Tibial nerve (tissue), 4 donors: ENCODE data around the gene ETV3. TPM values are rescaled to one million over a fixed set of nuclear protein-coding genes. Genes with fewer than 3 reads are reported as not detected.

Source experiments
- DNase-seq, 2 donors: peaks; one replicate each; pipeline ENCODE4 v3.0.0-alpha.2; 2019; ENCODE audit warnings: low spot score in 2 of 2
- H3K27ac ChIP-seq, 4 donors: fragments of 200-600 bp; sonication (generic) in 3 of 4; one replicate each; pipeline ENCODE4 v1.5.1; 2017 to 2019; ENCODE audit warnings: mild to moderate bottlenecking in 1 of 4
- H3K27me3 ChIP-seq, 2 donors: fragments of 200-600 bp; sonication (generic) in 1 of 2; one replicate each; pipeline versions ENCODE4 v1.5.1 to v1.6.0; 2017 to 2019
- H3K36me3 ChIP-seq, 3 donors: fragments of 200-600 bp; sonication (generic); one replicate each; pipeline ENCODE4 v1.5.1; 2018 to 2019
- H3K4me1 ChIP-seq, 4 donors: fragments of 200-600 bp; sonication (generic) in 3 of 4; one replicate each; pipeline ENCODE4 v1.5.1; 2017 to 2019
- H3K4me3 ChIP-seq, 4 donors: fragments of 200-600 bp; sonication (generic) in 3 of 4; one replicate each; pipeline ENCODE4 v1.5.1; 2017 to 2019; ENCODE audit warnings: mild to moderate bottlenecking in 1 of 4, moderate library complexity in 1 of 4
- H3K9me3 ChIP-seq, 4 donors: fragments of 200-600 bp; sonication (generic) in 3 of 4; one replicate each; pipeline ENCODE4 v1.5.1; 2017 to 2019
- EP300 ChIP-seq, 2 donors: sonication (generic); formaldehyde crosslinking; IDR thresholded peaks; one replicate each; pipeline ENCODE4 v1.6.1; 2017; ENCODE audit warnings: antibody characterized with exemption in 2 of 2, mild to moderate bottlenecking in 1 of 2
- POLR2A ChIP-seq, 2 donors: fragments of 450-650 bp; IDR thresholded peaks; one replicate each; pipeline ENCODE4 v1.6.1; 2017; ENCODE audit warnings: antibody characterized with exemption in 2 of 2, mild to moderate bottlenecking in 2 of 2, moderate library complexity in 2 of 2
- WGBS, 2 donors: methylation state at CpG; one replicate each; pipeline ENCODE4 v1.1.5; 2018; 5-methylcytosine and 5-hydroxymethylcytosine counted together
- total RNA-seq, 4 donors: library from RNA; depleted of rRNA; stranded (reverse); fragments of >200 nt; gene quantifications; one replicate each; pipeline ENCODE4 v1.1.0, GENCODE V29; 2016
- TF ChIP-seq, protein P1 (sequence below), 5 experiments: fragments of 200-600 bp in 3 of 5; fragments of 450-650 bp in 2 of 5; sonication (generic) in 3 of 5; IDR thresholded peaks; one replicate each; pipeline ENCODE4 v1.5.1; 2016 to 2019; ENCODE audit warnings: antibody characterized with exemption in 5 of 5, mild to moderate bottlenecking in 3 of 5, moderate library complexity in 2 of 5

The ETV3 gene
- total RNA-seq, 4 donors from 2014 or later = 18.4 to 20.0 (median 19.1) TPM

DNA sequence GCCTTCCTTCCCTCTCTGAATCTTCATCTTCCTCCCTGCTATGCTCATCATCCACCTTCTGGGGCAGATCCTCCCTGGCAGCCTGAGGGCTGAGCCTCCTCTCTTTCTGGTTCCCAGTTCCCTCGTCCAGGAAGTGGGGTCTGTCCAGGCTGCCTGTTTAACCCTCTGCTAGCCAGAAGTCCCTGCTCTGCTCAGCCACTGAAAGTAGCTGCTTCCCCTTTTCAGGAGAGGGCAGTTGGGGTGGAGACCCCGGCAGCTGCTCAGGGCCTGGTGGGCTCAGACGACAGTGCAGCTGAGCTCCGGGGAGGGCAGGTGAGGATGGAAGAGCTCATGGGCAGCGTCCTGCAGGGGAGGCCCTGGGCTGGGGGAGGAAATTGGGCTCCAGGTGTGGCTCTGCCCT is 43.1 kb upstream of the ETV3 start:
- no peak for DNase-seq
- WGBS, 2 donors = 43 to 48% methylated on average over 3 to 5 of the region's 5 CpGs
- no peak overlapping the region for H3K4me3 ChIP-seq
- H3K27ac ChIP-seq = no peak overlapping the region
- no peaks in the 10 kb centered on the region for H3K9me3 ChIP-seq
- peaks cover 0 to 11% of the 10 kb centered on the region in 2 donors for H3K27me3 ChIP-seq
- H3K4me1 ChIP-seq = no peaks in the 10 kb centered on the region
- TF ChIP-seq, protein P1, sequence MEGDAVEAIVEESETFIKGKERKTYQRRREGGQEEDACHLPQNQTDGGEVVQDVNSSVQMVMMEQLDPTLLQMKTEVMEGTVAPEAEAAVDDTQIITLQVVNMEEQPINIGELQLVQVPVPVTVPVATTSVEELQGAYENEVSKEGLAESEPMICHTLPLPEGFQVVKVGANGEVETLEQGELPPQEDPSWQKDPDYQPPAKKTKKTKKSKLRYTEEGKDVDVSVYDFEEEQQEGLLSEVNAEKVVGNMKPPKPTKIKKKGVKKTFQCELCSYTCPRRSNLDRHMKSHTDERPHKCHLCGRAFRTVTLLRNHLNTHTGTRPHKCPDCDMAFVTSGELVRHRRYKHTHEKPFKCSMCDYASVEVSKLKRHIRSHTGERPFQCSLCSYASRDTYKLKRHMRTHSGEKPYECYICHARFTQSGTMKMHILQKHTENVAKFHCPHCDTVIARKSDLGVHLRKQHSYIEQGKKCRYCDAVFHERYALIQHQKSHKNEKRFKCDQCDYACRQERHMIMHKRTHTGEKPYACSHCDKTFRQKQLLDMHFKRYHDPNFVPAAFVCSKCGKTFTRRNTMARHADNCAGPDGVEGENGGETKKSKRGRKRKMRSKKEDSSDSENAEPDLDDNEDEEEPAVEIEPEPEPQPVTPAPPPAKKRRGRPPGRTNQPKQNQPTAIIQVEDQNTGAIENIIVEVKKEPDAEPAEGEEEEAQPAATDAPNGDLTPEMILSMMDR (IDR thresholded peaks at IDR 0.05) = no peak
- H3K36me3 ChIP-seq = no peaks in the 10 kb centered on the region

DNA sequence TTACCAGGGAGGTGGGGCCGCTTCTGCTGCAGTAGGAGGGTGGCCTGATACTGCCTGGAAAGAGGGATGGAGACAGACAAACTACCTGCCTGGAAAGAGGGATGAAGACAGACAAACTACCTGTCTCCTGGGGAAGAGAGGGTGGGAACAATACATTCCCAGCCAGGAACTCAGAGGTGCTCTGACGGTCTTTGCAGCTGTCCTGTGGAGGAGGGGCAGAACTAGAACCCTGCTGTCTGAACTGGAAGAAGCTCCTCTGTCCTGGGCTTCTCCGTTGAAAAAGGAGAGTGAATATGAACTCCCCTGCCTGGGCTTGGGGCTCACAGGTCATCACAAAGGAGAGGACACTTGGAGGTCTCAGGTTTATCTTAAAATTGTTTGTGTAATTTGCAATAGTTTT is 40.3 kb upstream of the ETV3 start:
- 51 to 62% methylated on average over 3 of the region's 3 CpGs for WGBS, 2 donors
- Histone ChIP-seq H3K36me3 (no peaks in the 10 kb centered on the region), H3K4me3 (no peak overlapping the region), H3K27me3 (peaks cover 0 to 4% of the 10 kb centered on the region in 2 donors), H3K27ac (no peak overlapping the region), H3K4me1 (no peaks in the 10 kb centered on the region), H3K9me3 (no peaks in the 10 kb centered on the region)
- no peak for DNase-seq
- TF ChIP-seq, protein P1 (IDR thresholded peaks at IDR 0.05) = no peak
- TF ChIP-seq POLR2A (IDR thresholded peaks at IDR 0.05) = no peak
- no peak for TF ChIP-seq EP300 (IDR thresholded peaks at IDR 0.05)

DNA sequence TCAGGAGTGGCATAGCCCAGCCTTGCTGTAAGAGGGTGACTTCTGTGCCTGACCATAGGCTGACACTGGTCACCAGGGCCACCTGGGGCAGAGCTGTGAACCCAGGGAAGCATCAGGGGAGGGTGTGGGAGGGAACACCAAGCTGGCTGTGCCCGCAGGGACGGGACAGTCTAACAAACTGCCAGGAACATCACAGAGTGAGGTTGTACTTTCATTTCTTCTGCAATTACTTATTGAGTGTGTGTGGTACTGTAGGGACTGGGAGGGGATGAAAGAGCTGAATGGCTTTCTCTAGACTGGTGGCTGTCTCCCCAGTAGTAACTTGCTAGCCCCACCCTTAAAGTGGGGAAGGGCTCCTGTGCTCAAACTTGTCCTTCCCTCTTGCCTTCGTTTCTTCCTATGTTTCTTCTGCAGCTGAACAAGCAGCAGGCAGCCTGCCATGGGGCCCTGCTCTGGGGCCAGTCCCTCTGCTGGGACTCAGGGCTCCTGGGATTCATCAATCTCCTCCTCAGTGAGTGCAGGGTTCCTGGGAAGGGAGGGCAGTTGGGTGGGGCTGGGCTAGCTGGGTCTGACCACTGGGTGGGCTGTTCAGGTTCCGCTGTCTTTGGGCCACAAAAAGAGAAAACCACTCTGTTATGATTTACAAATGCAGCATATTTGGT is 39.7 kb upstream of the ETV3 start:
- Histone ChIP-seq H3K36me3 (no peaks in the 10 kb centered on the region), H3K4me3 (no peak overlapping the region), H3K27me3 (peaks cover 0 to 4% of the 10 kb centered on the region in 2 donors), H3K4me1 (no peaks in the 10 kb centered on the region), H3K9me3 (no peaks in the 10 kb centered on the region), H3K27ac (no peak overlapping the region)
- no peak for DNase-seq
- TF ChIP-seq POLR2A (IDR thresholded peaks at IDR 0.05) = no peak
- TF ChIP-seq, protein P1 (IDR thresholded peaks at IDR 0.05) = no peak
- TF ChIP-seq EP300 (IDR thresholded peaks at IDR 0.05) = no peak
- 58 to 69% methylated on average over 4 of the region's 4 CpGs for WGBS, 2 donors

DNA sequence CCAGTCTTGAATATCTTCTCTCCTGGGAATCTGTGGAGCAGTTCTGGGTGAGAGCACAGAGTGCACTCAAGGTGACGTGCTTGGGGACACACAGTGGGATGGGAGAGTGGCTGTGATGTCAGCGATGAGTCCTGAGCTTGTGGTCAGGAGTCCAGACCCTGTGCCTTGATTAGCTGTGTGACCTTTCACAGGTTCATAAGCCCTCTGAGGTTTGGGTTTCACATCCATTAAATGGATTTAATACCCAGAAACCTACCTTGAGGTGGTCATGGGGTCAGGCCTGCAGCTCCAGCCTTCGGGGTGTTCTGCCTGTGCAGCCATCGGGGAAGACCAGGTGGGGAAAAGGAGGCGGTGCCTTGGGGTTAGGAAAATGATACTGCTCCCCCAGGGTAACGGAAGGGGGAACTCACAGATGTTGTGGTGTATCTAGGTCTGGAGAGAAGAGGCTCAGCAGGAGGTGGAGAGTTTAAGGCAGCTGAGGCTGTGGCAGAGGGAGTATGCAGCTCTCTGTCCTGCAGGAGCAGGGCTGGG is 38.5 kb upstream of the ETV3 start:
- 80 to 87% methylated on average over 6 of the region's 6 CpGs for WGBS, 2 donors
- no peak for TF ChIP-seq POLR2A (IDR thresholded peaks at IDR 0.05)
- TF ChIP-seq, protein P1 (IDR thresholded peaks at IDR 0.05) = no peak
- no peak for TF ChIP-seq EP300 (IDR thresholded peaks at IDR 0.05)

DNA sequence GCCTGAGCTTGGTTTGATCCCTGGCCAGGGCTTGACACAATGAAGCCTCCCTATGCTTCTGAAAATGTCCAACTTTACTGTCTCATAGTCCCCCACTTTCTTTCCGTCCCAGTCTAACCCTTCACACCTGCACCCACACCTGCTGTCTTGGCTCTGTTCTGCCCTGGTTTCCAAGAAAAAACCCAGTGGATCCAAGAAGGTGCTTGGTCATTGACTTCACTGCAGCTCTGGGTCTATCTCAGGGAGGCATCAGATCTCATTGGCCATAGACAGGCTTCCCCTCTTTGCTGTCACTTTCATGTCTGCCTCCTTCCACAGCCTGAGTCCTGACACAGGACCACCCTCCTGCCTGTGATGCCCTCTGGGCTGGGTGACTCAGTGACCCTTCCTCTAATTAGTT is 37.8 kb upstream of the ETV3 start:
- Histone ChIP-seq H3K4me1 (no peaks in the 10 kb centered on the region), H3K27ac (no peak overlapping the region), H3K4me3 (no peak overlapping the region), H3K36me3 (no peaks in the 10 kb centered on the region), H3K27me3 (peaks cover 0 to 2% of the 10 kb centered on the region in 2 donors), H3K9me3 (no peaks in the 10 kb centered on the region)
- 83 to 86% methylated on average over 1 of the region's 1 CpG for WGBS, 2 donors
- DNase-seq = no peak
- TF ChIP-seq POLR2A (IDR thresholded peaks at IDR 0.05) = no peak
- TF ChIP-seq, protein P1 (IDR thresholded peaks at IDR 0.05) = no peak
- no peak for TF ChIP-seq EP300 (IDR thresholded peaks at IDR 0.05)

More for the DNA sequence above, 38.5 kb upstream of the ETV3 start:
- H3K27ac ChIP-seq = no peak overlapping the region
- no peaks in the 10 kb centered on the region for H3K4me1 ChIP-seq
- no peak overlapping the region for H3K4me3 ChIP-seq
- peaks cover 0 to 4% of the 10 kb centered on the region in 2 donors for H3K27me3 ChIP-seq
- no peak for DNase-seq
- H3K9me3 ChIP-seq = no peaks in the 10 kb centered on the region
- H3K36me3 ChIP-seq = no peaks in the 10 kb centered on the region
